Progenitor cell of endocrine pancreas (in vitro differentiated cells): ENCODE results near the gene NAGLU. TPM values are rescaled to one million over a fixed set of nuclear protein-coding genes. Genes with fewer than 3 reads are reported as not detected.

Experiments
- DNase-seq: peaks from one replicate; pipeline ENCODE4 v3.0.0; 2021; ENCODE audit warnings: low spot score; ENCODE audit not compliant: unreplicated experiment
- H3K27ac Mint-ChIP-seq: 2 replicates; pipeline ENCODE4 v1.8.0; 2021; ENCODE audit warnings: mild to moderate bottlenecking, moderate library complexity, mixed read lengths
- H3K27me3 Mint-ChIP-seq: 2 replicates; pipeline ENCODE4 v1.8.0; 2021; ENCODE audit warnings: mixed read lengths
- H3K36me3 Mint-ChIP-seq: 2 replicates; pipeline ENCODE4 v1.8.0; 2022; ENCODE audit warnings: mixed read lengths; ENCODE audit not compliant: insufficient read depth
- H3K4me1 Mint-ChIP-seq: 2 replicates; pipeline ENCODE4 v1.8.0; 2021; ENCODE audit warnings: low read depth, mixed read lengths
- H3K4me3 Mint-ChIP-seq: 2 replicates; pipeline ENCODE4 v1.8.0; 2021; ENCODE audit warnings: low read depth, mild to moderate bottlenecking, moderate library complexity, mixed read lengths
- H3K9me3 Mint-ChIP-seq: 2 replicates; pipeline ENCODE4 v1.8.0; 2021; ENCODE audit warnings: low read depth, mixed read lengths
- total RNA-seq: library from RNA; stranded (reverse); gene quantifications from 2 replicates; pipeline ENCODE4 v1.2.1, GENCODE V29; 2021
- TF ChIP-seq, protein P1 (sequence below): fragments of 200-600 bp; sonication (generic); IDR thresholded peaks from one replicate; pipeline ENCODE4 v1.5.0; 2021; ENCODE audit warnings: antibody characterized with exemption, mild to moderate bottlenecking; ENCODE audit not compliant: unreplicated experiment

NAGLU gene
- total RNA-seq, 1 donor from 2014 or later = 19.0 TPM

DNA sequence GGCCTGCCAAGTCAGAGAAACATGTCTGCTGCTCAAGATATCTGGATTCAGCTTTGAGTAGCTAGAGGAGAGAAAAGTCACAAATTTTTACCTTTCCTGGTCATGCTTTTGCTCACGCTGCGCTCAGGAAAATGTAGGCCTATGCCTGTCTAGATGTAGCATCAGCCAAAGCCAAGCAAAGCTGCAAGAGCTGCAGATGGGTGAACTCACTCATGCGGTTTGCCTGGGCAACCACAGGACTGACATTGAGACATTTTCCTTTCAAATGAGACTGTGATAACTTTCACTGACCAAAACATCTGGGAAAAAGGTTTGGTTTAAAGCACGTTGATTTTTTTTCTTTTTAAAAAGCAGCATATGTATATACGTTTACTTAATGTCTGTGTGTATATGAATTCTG is 34.0 kb upstream of the NAGLU start:
- no peak overlapping the region for H3K27ac Mint-ChIP-seq
- no peak overlapping the region for H3K4me3 Mint-ChIP-seq
- DNase-seq = no peak
- H3K36me3 Mint-ChIP-seq = peaks cover 16% of the 10 kb centered on the region
- no peaks in the 10 kb centered on the region for H3K4me1 Mint-ChIP-seq
- H3K9me3 Mint-ChIP-seq = no peaks in the 10 kb centered on the region
- H3K27me3 Mint-ChIP-seq = no peaks in the 10 kb centered on the region
- TF ChIP-seq, protein P1, sequence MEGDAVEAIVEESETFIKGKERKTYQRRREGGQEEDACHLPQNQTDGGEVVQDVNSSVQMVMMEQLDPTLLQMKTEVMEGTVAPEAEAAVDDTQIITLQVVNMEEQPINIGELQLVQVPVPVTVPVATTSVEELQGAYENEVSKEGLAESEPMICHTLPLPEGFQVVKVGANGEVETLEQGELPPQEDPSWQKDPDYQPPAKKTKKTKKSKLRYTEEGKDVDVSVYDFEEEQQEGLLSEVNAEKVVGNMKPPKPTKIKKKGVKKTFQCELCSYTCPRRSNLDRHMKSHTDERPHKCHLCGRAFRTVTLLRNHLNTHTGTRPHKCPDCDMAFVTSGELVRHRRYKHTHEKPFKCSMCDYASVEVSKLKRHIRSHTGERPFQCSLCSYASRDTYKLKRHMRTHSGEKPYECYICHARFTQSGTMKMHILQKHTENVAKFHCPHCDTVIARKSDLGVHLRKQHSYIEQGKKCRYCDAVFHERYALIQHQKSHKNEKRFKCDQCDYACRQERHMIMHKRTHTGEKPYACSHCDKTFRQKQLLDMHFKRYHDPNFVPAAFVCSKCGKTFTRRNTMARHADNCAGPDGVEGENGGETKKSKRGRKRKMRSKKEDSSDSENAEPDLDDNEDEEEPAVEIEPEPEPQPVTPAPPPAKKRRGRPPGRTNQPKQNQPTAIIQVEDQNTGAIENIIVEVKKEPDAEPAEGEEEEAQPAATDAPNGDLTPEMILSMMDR = no peak

DNA sequence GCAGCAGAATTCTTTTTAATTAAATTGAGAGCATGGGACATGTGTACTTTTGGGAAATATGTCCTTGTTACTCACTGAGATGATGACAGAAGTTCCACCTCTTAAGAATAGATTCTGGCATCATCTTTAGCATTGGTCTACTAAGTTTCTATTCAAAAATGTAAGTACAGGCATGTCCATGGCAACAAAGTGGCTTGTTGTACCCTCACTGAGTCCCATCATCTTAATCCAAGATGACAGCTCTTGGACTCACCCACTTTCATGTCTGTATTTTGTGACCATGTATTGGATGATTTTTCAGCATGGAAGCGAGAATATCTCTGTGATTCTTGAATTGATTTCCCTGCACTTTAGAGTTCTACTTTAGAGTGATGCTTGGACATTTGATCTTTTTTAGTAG is 33.1 kb upstream of the NAGLU start:
- H3K27ac Mint-ChIP-seq = no peak overlapping the region
- TF ChIP-seq, protein P1 = no peak
- H3K36me3 Mint-ChIP-seq = peaks cover 18% of the 10 kb centered on the region
- no peaks in the 10 kb centered on the region for H3K4me1 Mint-ChIP-seq
- DNase-seq = no peak
- no peaks in the 10 kb centered on the region for H3K27me3 Mint-ChIP-seq
- H3K9me3 Mint-ChIP-seq = no peaks in the 10 kb centered on the region
- no peak overlapping the region for H3K4me3 Mint-ChIP-seq

DNA sequence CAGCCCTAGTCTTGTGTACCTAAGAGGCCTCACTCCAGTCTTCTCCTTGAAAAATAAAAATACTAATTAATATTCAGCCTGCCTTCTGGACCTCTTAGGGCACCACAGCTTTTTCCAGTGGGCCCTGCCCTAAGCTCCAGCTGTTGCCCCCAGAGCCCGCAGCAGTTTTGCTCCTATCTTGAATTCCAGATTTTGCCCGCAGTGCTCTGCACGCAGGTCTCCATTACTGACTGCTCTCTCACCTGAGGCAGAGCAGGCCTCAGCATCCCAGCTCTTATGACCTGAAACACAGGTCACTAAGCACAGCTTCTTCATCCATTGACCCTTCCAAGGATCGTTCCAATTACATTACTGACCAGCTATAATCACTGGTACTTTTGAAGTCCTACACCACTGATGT is 28.4 kb upstream of the NAGLU start:
- H3K27me3 Mint-ChIP-seq = no peaks in the 10 kb centered on the region
- H3K9me3 Mint-ChIP-seq = no peaks in the 10 kb centered on the region
- no peak overlapping the region for H3K4me3 Mint-ChIP-seq
- TF ChIP-seq, protein P1 = no peak
- H3K36me3 Mint-ChIP-seq = peaks cover 12% of the 10 kb centered on the region
- no peak for DNase-seq
- no peak overlapping the region for H3K27ac Mint-ChIP-seq
- H3K4me1 Mint-ChIP-seq = no peaks in the 10 kb centered on the region

DNA sequence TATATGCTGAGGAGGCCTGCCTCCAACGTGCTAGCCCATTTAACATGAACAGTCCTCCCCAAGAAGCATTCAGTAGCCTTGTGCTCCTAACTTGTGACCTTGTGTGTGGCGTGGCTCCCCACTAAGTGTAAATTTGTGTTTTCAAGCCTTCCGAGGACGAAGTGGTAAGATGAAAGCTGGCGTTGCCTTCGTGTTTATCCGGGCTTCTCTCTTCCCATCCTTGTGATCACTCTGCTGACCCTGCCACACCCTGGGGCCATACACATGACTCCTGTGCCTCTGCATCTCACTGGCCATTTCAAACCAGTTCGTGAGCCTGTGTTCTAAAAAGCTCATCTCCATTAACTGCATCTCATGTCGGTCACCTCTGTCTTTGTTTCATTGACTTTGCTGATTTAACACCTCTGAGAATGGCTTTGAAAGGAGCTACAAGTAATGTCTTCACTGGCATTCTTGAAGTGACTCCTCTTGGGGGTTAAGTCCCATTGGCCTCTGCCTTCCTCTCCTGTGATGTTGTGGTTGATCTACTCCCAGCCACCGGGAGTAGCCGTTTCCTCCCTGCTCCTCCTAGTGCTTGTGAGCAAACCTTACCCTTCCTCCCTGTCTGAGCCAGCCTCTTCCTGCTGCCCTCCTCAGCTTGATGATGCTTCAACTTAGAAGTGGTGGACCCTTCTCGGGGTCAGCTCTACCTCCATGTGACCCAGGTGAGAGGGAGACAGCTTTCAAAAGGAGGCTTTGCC is 27.4 kb upstream of the NAGLU start:
- Mint-ChIP-seq H3K36me3 (peaks cover 10% of the 10 kb centered on the region), H3K27ac (no peak overlapping the region), H3K4me1 (no peaks in the 10 kb centered on the region), H3K27me3 (no peaks in the 10 kb centered on the region), H3K9me3 (no peaks in the 10 kb centered on the region), H3K4me3 (no peak overlapping the region)
- TF ChIP-seq, protein P1 = no peak
- no peak for DNase-seq

DNA sequence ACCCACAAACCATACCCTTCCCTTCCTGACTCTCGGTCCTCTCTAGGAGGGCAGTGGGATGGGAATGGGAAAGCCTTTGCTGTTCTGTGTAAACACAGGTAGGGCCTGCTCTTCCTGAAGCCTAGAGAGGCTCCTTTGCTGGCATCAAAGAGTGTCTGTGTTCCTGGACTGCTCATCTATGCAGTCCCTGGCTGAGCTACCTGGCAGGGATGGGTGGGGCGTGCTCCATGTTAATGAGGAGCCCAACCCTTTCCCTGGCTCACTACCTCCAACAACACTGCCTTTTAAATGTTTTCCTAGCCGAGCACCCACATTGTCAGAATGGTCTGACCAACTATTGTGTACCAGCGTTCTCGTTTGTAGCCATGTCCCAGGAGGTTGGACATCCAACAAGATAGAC is 26.6 kb upstream of the NAGLU start:
- Mint-ChIP-seq H3K4me3 (no peak overlapping the region), H3K4me1 (no peaks in the 10 kb centered on the region), H3K36me3 (peaks cover 9% of the 10 kb centered on the region), H3K27ac (no peak overlapping the region), H3K9me3 (no peaks in the 10 kb centered on the region), H3K27me3 (no peaks in the 10 kb centered on the region)
- no peak for DNase-seq
- TF ChIP-seq, protein P1 = no peak
